ENCODE measurements around the gene IBA57.
A peak's percentile ranks its signal among the peaks of the same experiment; 100 is the strongest.

The IBA57 gene

GRCh38 chr1:228161866-228162265, 3.7 kb upstream of the IBA57 start:
- Histone ChIP-seq H2BK12ac (ENCODE audit: low read length in 2 of 2) (no peak overlapping the region), H2BK120ac (ENCODE audit: low read depth, low read length) (no peak overlapping the region), H3K79me1 (replicated peaks; ENCODE audit: low read length, poor library complexity, severe bottlenecking) (peaks cover 16% of the 10 kb centered on the region), H3K4me3 (ENCODE audit: insufficient read depth in 1 of 2, low read depth in 1 of 2, low read length in 2 of 2) (no peak overlapping the region), H3K27me3 (ENCODE audit: control insufficient read depth in 1 of 2, insufficient read depth in 1 of 2, low read length in 2 of 2) (peaks cover 0 to 8% of the 10 kb centered on the region in 2 experiments), H3K4me2 (ENCODE audit: low read length, poor library complexity, severe bottlenecking) (no peak overlapping the region), H3K23ac (ENCODE audit: low read length in 2 of 2) (peak overlapping the region in 1 of 2 experiments; percentile 65), H3K9ac (ENCODE audit: low read length) (peak overlapping the region; percentile 58), H3K36me3 (ENCODE audit: control insufficient read depth in 1 of 2, insufficient read depth in 2 of 2, low read depth in 1 of 2, low read length in 2 of 2) (peaks cover 0 to 16% of the 10 kb centered on the region in 2 experiments), H3K9me3 (ENCODE audit: control insufficient read depth, low read length) (no peaks in the 10 kb centered on the region), H2AFZ (ENCODE audit: low read depth, low read length) (no peak overlapping the region), H3K27ac (ENCODE audit: low read length, poor library complexity, severe bottlenecking) (no peak overlapping the region), H4K8ac (ENCODE audit: low read length) (peak overlapping the region; percentile 23), H2BK15ac (ENCODE audit: low read depth, poor library complexity, severe bottlenecking) (no peak overlapping the region), H2BK5ac (ENCODE audit: low read depth, low read length, poor library complexity, severe bottlenecking) (no peak overlapping the region), H4K91ac (ENCODE audit: low read length) (no peak overlapping the region), H3K4me1 (ENCODE audit: control insufficient read depth, insufficient read depth, low read depth, low read length) (peaks cover 20% of the 10 kb centered on the region), H3K4ac (ENCODE audit: low read depth in 1 of 2, low read length in 2 of 2) (no peak overlapping the region), H2AK5ac (ENCODE audit: low read length, severe bottlenecking) (no peak overlapping the region), H3K18ac (ENCODE audit: low read depth in 1 of 2, low read length in 2 of 2) (no peak overlapping the region), H3K14ac (ENCODE audit: low read length in 2 of 2) (no peak overlapping the region)
- no peak for DNase-seq
- 88% methylated on average over 9 of the region's 9 CpGs for WGBS

GRCh38 chr1:228162286-228163006, 3.2 kb upstream of the IBA57 start:
- no peak overlapping the region for H3K4me2 ChIP-seq (ENCODE audit: low read length, poor library complexity, severe bottlenecking)
- DNase-seq, result no peak
- H3K23ac ChIP-seq (ENCODE audit: low read length in 2 of 2), result peak overlapping the region in 1 of 2 experiments; percentile 63
- peak overlapping the region in 1 of 2 experiments; percentile 31 for H3K4ac ChIP-seq (ENCODE audit: low read depth in 1 of 2, low read length in 2 of 2)
- H2AK5ac ChIP-seq (ENCODE audit: low read length, severe bottlenecking), result no peak overlapping the region
- H2BK15ac ChIP-seq (ENCODE audit: low read depth, poor library complexity, severe bottlenecking), result no peak overlapping the region
- peaks cover 0 to 16% of the 10 kb centered on the region in 2 experiments for H3K36me3 ChIP-seq (ENCODE audit: control insufficient read depth in 1 of 2, insufficient read depth in 2 of 2, low read depth in 1 of 2, low read length in 2 of 2)
- no peak overlapping the region for H3K27ac ChIP-seq (ENCODE audit: low read length, poor library complexity, severe bottlenecking)
- H3K4me3 ChIP-seq (ENCODE audit: insufficient read depth in 1 of 2, low read depth in 1 of 2, low read length in 2 of 2), result no peak overlapping the region
- H2AFZ ChIP-seq (ENCODE audit: low read depth, low read length), result no peak overlapping the region
- H3K18ac ChIP-seq (ENCODE audit: low read depth in 1 of 2, low read length in 2 of 2), result no peak overlapping the region
- peaks cover 17% of the 10 kb centered on the region for H3K79me1 ChIP-seq (replicated peaks; ENCODE audit: low read length, poor library complexity, severe bottlenecking)
- H4K8ac ChIP-seq (ENCODE audit: low read length), result no peak overlapping the region
- 70% methylated on average over 13 of the region's 14 CpGs for WGBS
- peak overlapping the region; percentile 45 for H4K91ac ChIP-seq (ENCODE audit: low read length)
- H3K4me1 ChIP-seq (ENCODE audit: control insufficient read depth, insufficient read depth, low read depth, low read length), result peaks cover 20% of the 10 kb centered on the region
- peak overlapping the region; percentile 58 for H3K9ac ChIP-seq (ENCODE audit: low read length)
- peak overlapping the region in 1 of 2 experiments; percentile 29 for H2BK12ac ChIP-seq (ENCODE audit: low read length in 2 of 2)
- H2BK5ac ChIP-seq (ENCODE audit: low read depth, low read length, poor library complexity, severe bottlenecking), result no peak overlapping the region
- H3K27me3 ChIP-seq (ENCODE audit: control insufficient read depth in 1 of 2, insufficient read depth in 1 of 2, low read length in 2 of 2), result peaks cover 0 to 8% of the 10 kb centered on the region in 2 experiments
- H3K14ac ChIP-seq (ENCODE audit: low read length in 2 of 2), result peak overlapping the region in 1 of 2 experiments; percentile 26
- H3K9me3 ChIP-seq (ENCODE audit: control insufficient read depth, low read length), result no peaks in the 10 kb centered on the region
- no peak overlapping the region for H2BK120ac ChIP-seq (ENCODE audit: low read depth, low read length)

- 83% methylated on average over 30 of the region's 30 CpGs for WGBS
- Histone ChIP-seq H3K14ac (ENCODE audit: low read length in 2 of 2) (no peak overlapping the region), H3K23ac (ENCODE audit: low read length in 2 of 2) (no peak overlapping the region), H3K4ac (ENCODE audit: low read depth in 1 of 2, low read length in 2 of 2) (peak overlapping the region in 1 of 2 experiments; percentile 60), H3K4me1 (ENCODE audit: control insufficient read depth, insufficient read depth, low read depth, low read length) (peaks cover 20% of the 10 kb centered on the region), H3K18ac (ENCODE audit: low read depth in 1 of 2, low read length in 2 of 2) (no peak overlapping the region), H3K4me3 (ENCODE audit: insufficient read depth in 1 of 2, low read depth in 1 of 2, low read length in 2 of 2) (peak overlapping the region in 1 of 2 experiments; percentile 4), H3K27me3 (ENCODE audit: control insufficient read depth in 1 of 2, insufficient read depth in 1 of 2, low read length in 2 of 2) (peaks cover 0 to 7% of the 10 kb centered on the region in 2 experiments), H3K27ac (ENCODE audit: low read length, poor library complexity, severe bottlenecking) (no peak overlapping the region), H2BK12ac (ENCODE audit: low read length in 2 of 2) (peak overlapping the region in 1 of 2 experiments; percentile 50), H2AFZ (ENCODE audit: low read depth, low read length) (no peak overlapping the region), H3K9me3 (ENCODE audit: control insufficient read depth, low read length) (no peaks in the 10 kb centered on the region), H3K79me1 (replicated peaks; ENCODE audit: low read length, poor library complexity, severe bottlenecking) (peaks cover 20% of the 10 kb centered on the region), H4K91ac (ENCODE audit: low read length) (peak overlapping the region; percentile 45), H2BK120ac (ENCODE audit: low read depth, low read length) (no peak overlapping the region), H2BK5ac (ENCODE audit: low read depth, low read length, poor library complexity, severe bottlenecking) (no peak overlapping the region), H4K8ac (ENCODE audit: low read length) (peak overlapping the region; percentile 4), H2BK15ac (ENCODE audit: low read depth, poor library complexity, severe bottlenecking) (no peak overlapping the region), H3K9ac (ENCODE audit: low read length) (peak overlapping the region; percentile 58), H3K4me2 (ENCODE audit: low read length, poor library complexity, severe bottlenecking) (no peak overlapping the region), H3K36me3 (ENCODE audit: control insufficient read depth in 1 of 2, insufficient read depth in 2 of 2, low read depth in 1 of 2, low read length in 2 of 2) (peaks cover 0 to 11% of the 10 kb centered on the region in 2 experiments), H2AK5ac (ENCODE audit: low read length, severe bottlenecking) (no peak overlapping the region)
- DNase-seq, result no peak
These were observed 2.4 kb upstream of the IBA57 start for GRCh38 chr1:228163007-228163753.

Data from mesenchymal stem cell (in vitro differentiated cells and primary cell).